RWPE2 (cell line): Measurements from ENCODE around the gene FAM180A.

Experiments used
- ATAC-seq: fragments of 200-7000 bp; cut with Tn5 transposase; 3 replicates; pipeline ENCODE4 v1.9.1; 2021; ENCODE audit warnings: low read depth
- DNase-seq: peaks from one replicate; pipeline ENCODE4 v3.0.0-alpha.2; 2020; ENCODE audit warnings: low spot score
- H3K27ac ChIP-seq: fragments of 450-650 bp; 2 replicates; pipeline ENCODE4 v1.5.1; 2017; ENCODE audit warnings: mild to moderate bottlenecking; ENCODE audit not compliant: poor library complexity, severe bottlenecking
- H3K27me3 ChIP-seq: fragments of 250-450 bp; sonication (Bioruptor Pico); 2 replicates; pipeline ENCODE4 v1.5.1; 2021; ENCODE audit warnings: mild to moderate bottlenecking, moderate library complexity; ENCODE audit not compliant: insufficient read depth, poor library complexity, severe bottlenecking
- H3K36me3 ChIP-seq: fragments of 250-450 bp; sonication (Bioruptor Pico); 2 replicates; pipeline ENCODE4 v1.5.1; 2020; ENCODE audit warnings: low read depth, mild to moderate bottlenecking, moderate library complexity
- H3K4me1 ChIP-seq: fragments of 250-450 bp; sonication (Bioruptor Pico); 2 replicates; pipeline ENCODE4 v1.5.1; 2021; ENCODE audit warnings: mild to moderate bottlenecking, moderate library complexity; ENCODE audit not compliant: insufficient read depth, poor library complexity, severe bottlenecking
- H3K4me3 ChIP-seq: fragments of 250-450 bp; sonication (Bioruptor Pico); 2 replicates; pipeline ENCODE4 v1.5.1; 2021; ENCODE audit warnings: mild to moderate bottlenecking, moderate library complexity; ENCODE audit not compliant: severe bottlenecking
- H3K9me3 ChIP-seq: fragments of 250-450 bp; sonication (Bioruptor Pico); 2 replicates; pipeline ENCODE4 v1.5.1; 2021; ENCODE audit warnings: mild to moderate bottlenecking, moderate library complexity; ENCODE audit not compliant: severe bottlenecking
- TF ChIP-seq, protein P1 (sequence below): fragments of 450-650 bp; IDR thresholded peaks from one replicate; pipeline ENCODE4 v1.5.1; 2017; ENCODE audit warnings: mild to moderate bottlenecking, moderate library complexity; ENCODE audit not compliant: poor library complexity, severe bottlenecking

FAM180A gene

GRCh38 chr7:135744938-135745702, 3.5 kb downstream of the FAM180A start:
- ATAC-seq: peak; percentile 87
- TF ChIP-seq, protein P1, sequence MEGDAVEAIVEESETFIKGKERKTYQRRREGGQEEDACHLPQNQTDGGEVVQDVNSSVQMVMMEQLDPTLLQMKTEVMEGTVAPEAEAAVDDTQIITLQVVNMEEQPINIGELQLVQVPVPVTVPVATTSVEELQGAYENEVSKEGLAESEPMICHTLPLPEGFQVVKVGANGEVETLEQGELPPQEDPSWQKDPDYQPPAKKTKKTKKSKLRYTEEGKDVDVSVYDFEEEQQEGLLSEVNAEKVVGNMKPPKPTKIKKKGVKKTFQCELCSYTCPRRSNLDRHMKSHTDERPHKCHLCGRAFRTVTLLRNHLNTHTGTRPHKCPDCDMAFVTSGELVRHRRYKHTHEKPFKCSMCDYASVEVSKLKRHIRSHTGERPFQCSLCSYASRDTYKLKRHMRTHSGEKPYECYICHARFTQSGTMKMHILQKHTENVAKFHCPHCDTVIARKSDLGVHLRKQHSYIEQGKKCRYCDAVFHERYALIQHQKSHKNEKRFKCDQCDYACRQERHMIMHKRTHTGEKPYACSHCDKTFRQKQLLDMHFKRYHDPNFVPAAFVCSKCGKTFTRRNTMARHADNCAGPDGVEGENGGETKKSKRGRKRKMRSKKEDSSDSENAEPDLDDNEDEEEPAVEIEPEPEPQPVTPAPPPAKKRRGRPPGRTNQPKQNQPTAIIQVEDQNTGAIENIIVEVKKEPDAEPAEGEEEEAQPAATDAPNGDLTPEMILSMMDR: no peak
- Histone ChIP-seq H3K4me1 (peaks cover 30% of the 10 kb centered on the region), H3K27ac (peak overlapping the region; percentile 100), H3K9me3 (no peaks in the 10 kb centered on the region), H3K4me3 (no peak overlapping the region), H3K27me3 (no peaks in the 10 kb centered on the region), H3K36me3 (no peaks in the 10 kb centered on the region)
- DNase-seq: peak; percentile 78

DNA sequence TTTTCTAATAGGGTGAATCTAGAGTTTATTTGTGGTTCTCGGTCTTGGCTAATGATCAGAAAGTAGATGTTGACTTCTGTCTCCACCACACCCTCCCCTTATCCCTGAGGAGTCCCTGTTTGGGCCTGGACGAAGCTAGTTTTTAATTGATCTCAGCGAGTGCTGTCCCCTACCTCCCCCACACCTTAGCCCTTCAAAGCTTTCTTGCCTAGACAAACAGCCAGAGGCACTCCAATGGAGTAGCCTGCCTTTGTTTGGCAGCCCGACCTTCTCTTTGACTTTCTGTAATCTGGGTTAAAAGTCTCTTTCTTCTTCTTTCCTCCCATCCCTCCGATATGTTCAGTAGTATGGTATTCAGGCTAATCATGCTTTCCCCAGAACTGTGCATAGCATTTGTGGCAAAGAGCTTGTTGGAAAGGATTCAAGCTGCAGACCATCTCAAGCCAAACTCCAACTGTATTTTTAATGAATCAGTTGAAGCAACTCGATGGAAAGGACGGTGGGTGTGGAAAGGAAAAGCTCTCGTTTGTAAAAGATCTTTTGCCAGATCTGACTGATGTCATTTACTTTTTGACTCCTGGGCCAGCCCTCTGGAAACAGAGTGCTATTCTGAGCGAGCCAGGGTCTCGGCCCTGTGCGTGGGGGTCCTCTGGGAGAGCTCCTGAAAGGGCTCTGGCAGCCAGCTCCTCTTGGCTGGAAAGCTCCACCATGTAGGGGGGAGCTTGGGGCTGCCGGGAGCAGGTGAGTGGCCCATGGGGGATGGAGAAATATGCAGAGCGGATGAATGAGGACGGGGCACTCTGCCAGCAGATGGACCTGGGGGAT, 4.5 kb downstream of the FAM180A start:
- peaks cover 30% of the 10 kb centered on the region for H3K4me1 ChIP-seq
- peak overlapping the region; percentile 100 for H3K27ac ChIP-seq
- no peaks in the 10 kb centered on the region for H3K36me3 ChIP-seq
- ATAC-seq (no peak), DNase-seq (no peak)
- H3K4me3 ChIP-seq: no peak overlapping the region
- TF ChIP-seq, protein P1: no peak
- H3K27me3 ChIP-seq: no peaks in the 10 kb centered on the region
- H3K9me3 ChIP-seq: no peaks in the 10 kb centered on the region

DNA sequence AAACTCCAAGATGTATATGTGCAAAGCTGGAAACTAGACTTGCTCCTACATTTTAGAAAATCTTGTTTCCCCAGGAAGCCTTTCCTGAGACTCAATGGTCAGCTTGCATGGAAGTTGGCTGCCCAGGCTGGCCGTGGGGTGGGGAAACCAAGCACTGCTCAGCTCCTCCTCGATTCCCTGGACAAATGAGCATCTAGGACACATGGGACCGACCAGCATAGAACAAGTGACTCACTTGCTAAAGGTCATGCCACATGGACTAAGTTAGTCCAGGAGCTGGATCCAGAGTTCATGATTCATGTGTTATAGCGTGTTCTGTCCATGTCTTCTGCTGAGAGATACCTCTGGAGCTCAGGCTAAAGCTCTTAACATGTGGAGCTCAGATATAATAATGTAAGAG, 6.2 kb downstream of the FAM180A start:
- ATAC-seq (no peak), DNase-seq (no peak)
- no peak overlapping the region for H3K27ac ChIP-seq

GRCh38 chr7:135741905-135742304, 6.7 kb downstream of the FAM180A start:
- Histone ChIP-seq H3K27me3 (no peaks in the 10 kb centered on the region), H3K36me3 (no peaks in the 10 kb centered on the region), H3K4me1 (peaks cover 30% of the 10 kb centered on the region), H3K4me3 (no peak overlapping the region), H3K9me3 (no peaks in the 10 kb centered on the region), H3K27ac (no peak overlapping the region)
- no peak for ATAC-seq
- DNase-seq: no peak
- TF ChIP-seq, protein P1: no peak

More for the DNA sequence above, 6.2 kb downstream of the FAM180A start:
- Histone ChIP-seq H3K27me3 (no peaks in the 10 kb centered on the region), H3K4me1 (peaks cover 30% of the 10 kb centered on the region), H3K4me3 (no peak overlapping the region), H3K36me3 (no peaks in the 10 kb centered on the region), H3K9me3 (no peaks in the 10 kb centered on the region)
- TF ChIP-seq, protein P1: no peak
